AG04449 (cell line): ENCODE data around the gene MSMP.

Experiments used
- CTCF ChIA-PET: fragments of 350-600 bp; formaldehyde crosslinking; extraction: SDS; loops from one replicate; lab custom pipeline; 2021; ENCODE audit warnings: antibody characterized with exemption; lab: Yijun Ruan, JAX
- POLR2A ChIA-PET: fragments of 400-600, 350-600 bp; formaldehyde crosslinking; extraction: SDS; loops from one replicate; lab custom pipeline; 2020; ENCODE audit warnings: antibody characterized with exemption, inconsistent platforms; lab: Yijun Ruan, JAX
- DNase-seq: peaks from one replicate; pipeline ENCODE4 v3.0.0-alpha.2; 2010; ENCODE audit warnings: low read depth, low spot score
- H3K4me3 ChIP-seq: 2 replicates; pipeline ENCODE4 v1.5.1; 2011; ENCODE audit warnings: low read depth, mild to moderate bottlenecking, control low read depth, low read length
- TF ChIP-seq, protein P1 (sequence below): IDR thresholded peaks from one replicate; pipeline ENCODE4 v1.5.1; 2011; ENCODE audit warnings: mild to moderate bottlenecking, moderate library complexity, low read length, control low read depth, inconsistent platforms; ENCODE audit not compliant: insufficient read depth; ENCODE audit errors: missing control alignments

MSMP gene

GRCh38 chr9:35748242-35748857 is 5.7 kb downstream of the MSMP start:
- TF ChIP-seq, protein P1, sequence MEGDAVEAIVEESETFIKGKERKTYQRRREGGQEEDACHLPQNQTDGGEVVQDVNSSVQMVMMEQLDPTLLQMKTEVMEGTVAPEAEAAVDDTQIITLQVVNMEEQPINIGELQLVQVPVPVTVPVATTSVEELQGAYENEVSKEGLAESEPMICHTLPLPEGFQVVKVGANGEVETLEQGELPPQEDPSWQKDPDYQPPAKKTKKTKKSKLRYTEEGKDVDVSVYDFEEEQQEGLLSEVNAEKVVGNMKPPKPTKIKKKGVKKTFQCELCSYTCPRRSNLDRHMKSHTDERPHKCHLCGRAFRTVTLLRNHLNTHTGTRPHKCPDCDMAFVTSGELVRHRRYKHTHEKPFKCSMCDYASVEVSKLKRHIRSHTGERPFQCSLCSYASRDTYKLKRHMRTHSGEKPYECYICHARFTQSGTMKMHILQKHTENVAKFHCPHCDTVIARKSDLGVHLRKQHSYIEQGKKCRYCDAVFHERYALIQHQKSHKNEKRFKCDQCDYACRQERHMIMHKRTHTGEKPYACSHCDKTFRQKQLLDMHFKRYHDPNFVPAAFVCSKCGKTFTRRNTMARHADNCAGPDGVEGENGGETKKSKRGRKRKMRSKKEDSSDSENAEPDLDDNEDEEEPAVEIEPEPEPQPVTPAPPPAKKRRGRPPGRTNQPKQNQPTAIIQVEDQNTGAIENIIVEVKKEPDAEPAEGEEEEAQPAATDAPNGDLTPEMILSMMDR = no peak
- ChIA-PET CTCF (interaction anchor here (0.8 to 8.0 kb wide), 15 partner anchors 8 to 632 kb away, joined by 3 to 130 read pairs (median 4); partner anchors contain the start of genes ATOSB, CREB3 and TLN1), POLR2A (interaction anchor here (0.6 to 5.6 kb wide), 5 partner anchors 13 to 356 kb away, joined by 3 to 54 read pairs (median 3); partner anchors contain the start of genes CREB3 and TLN1)
- peak overlapping the region; percentile 89 for H3K4me3 ChIP-seq
- DNase-seq = no peak

GRCh38 chr9:35746583-35746982 is 7.5 kb downstream of the MSMP start:
- DNase-seq = no peak
- ChIA-PET POLR2A (interaction anchor here (0.9 to 5.6 kb wide), 2 partner anchors 12 to 17 kb away, joined by 3 to 54 read pairs; partner anchors contain the start of genes CREB3 and TLN1), CTCF (interaction anchor here (0.6 to 8.0 kb wide), 7 partner anchors 10 to 733 kb away, joined by 3 to 130 read pairs (median 7); partner anchors contain the start of genes CREB3 and TLN1)
- TF ChIP-seq, protein P1 = no peak
- H3K4me3 ChIP-seq = peak overlapping the region; percentile 89

DNA sequence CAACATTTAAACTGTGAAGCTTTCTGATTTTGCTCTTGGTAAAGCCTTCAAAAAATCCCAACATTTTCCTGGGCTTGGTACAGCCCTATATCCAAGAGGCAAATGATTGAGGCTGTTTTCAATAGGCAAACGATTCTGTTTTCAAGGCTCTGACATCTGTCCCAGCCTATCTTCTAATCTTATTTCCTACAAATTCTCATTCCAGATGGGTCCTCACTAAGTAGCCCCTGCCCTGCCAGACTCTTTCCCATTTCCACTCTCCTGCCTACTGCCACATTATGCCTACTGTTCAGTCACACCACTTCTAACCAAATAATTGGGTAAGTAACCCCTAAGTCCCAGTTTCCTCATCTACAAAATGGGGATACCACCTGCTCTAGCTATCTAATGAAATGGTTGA is 8.5 kb downstream of the MSMP start:
- POLR2A ChIA-PET = interaction anchor here (0.9 to 5.6 kb wide), 2 partner anchors 11 to 16 kb away, joined by 3 to 54 read pairs; partner anchors contain the start of genes CREB3 and TLN1
- TF ChIP-seq, protein P1 = no peak
- H3K4me3 ChIP-seq = no peak overlapping the region
- DNase-seq = no peak
- CTCF ChIA-PET = interaction anchor here (0.7 to 8.0 kb wide), 8 partner anchors 9 to 99 kb away, joined by 3 to 130 read pairs (median 4); partner anchors contain the start of genes CCDC107, MSMP and RMRP

- DNase-seq = no peak
- POLR2A ChIA-PET = interaction anchor here (0.8 kb wide), 1 partner anchor 16 kb away, joined by 3 read pairs; no protein-coding TSS in a partner anchor
- TF ChIP-seq, protein P1 = no peak
- CTCF ChIA-PET = interaction anchor here (1.4 to 8.0 kb wide), 5 partner anchors 7 to 138 kb away, joined by 3 to 130 read pairs (median 9); partner anchors contain the start of genes CREB3 and TLN1
- no peak overlapping the region for H3K4me3 ChIP-seq
These were observed 10.1 kb downstream of the MSMP start for GRCh38 chr9:35743880-35744518.

- no peak overlapping the region for H3K4me3 ChIP-seq
- DNase-seq = no peak
- POLR2A ChIA-PET = interaction anchor here (0.8 kb wide), 1 partner anchor 15 kb away, joined by 3 read pairs; no protein-coding TSS in a partner anchor
- TF ChIP-seq, protein P1 = no peak
- CTCF ChIA-PET = interaction anchor here (1.7 to 8.0 kb wide), 4 partner anchors 6 to 139 kb away, joined by 4 to 130 read pairs (median 10); partner anchors contain the start of genes CREB3 and TLN1
These were observed 10.6 kb downstream of the MSMP start for GRCh38 chr9:35743452-35743851.

GRCh38 chr9:35741740-35742139 is 12.3 kb downstream of the MSMP start:
- no peak overlapping the region for H3K4me3 ChIP-seq
- no peak for DNase-seq
- TF ChIP-seq, protein P1 = no peak
- ChIA-PET POLR2A (interaction anchor here (1.1 kb wide), 1 partner anchor 9 kb away, joined by 5 read pairs; the partner anchor contains the start of gene CREB3), CTCF (interaction anchor here (1.3 to 1.7 kb wide), 4 partner anchors 10 to 141 kb away, joined by 3 to 5 read pairs (median 4); no protein-coding TSS in a partner anchor)
